NCI-H446 (cell line): ENCODE measurements around the gene SUPT6H.

ENCODE experiments used
- DNase-seq, 2 experiments: peaks; one replicate each; lab custom pipeline; 2025; lab: John Stamatoyannopoulos, UW

SUPT6H gene

GRCh38 chr17:28750178-28751047 is 88.4 kb downstream of the SUPT6H start:
- peak; percentile 82 to 92 for DNase-seq

DNA sequence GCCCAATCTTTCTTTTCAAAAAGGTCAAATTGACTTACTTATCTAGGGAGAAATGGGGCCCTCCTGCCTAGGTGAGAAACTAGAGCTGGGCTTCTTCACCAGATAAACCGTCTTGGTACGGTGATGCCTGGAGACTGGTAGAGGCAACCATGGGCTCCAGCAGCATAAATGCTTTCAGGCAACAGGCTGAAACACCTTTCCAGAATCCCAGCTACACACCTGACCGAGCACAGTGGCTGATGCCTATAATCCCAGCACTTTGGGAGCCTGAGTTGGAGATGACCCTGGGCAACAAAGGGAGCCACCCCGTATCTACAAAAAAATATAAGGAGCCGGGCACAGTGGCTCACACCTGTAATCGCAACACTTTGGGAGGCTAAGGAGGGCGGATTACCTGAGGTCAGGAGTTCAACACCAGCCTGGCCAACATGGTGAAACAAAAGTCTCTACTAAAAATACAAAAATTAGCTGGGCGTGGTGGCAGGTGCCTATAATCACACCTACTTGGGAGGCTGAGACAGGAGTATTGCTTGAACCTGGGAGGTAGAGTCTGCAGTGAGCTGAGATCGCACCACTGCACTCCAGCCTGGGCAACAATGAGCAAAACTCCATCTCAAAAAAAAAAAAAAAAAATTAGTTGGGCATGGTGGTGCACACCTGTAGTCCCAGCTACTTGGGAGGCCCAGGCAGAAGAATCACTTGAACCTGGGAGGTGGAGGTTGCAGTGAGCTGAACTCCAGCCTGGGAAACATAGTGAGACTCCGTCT is 89.8 kb downstream of the SUPT6H start:
- no peak for DNase-seq
